LNCAP (cell line): ENCODE measurements around the gene SMIM32.

Experiments
- CTCF ChIP-seq: fragments of 450-650 bp; IDR thresholded peaks from 2 replicates; pipeline ENCODE4 v1.5.1; 2017; ENCODE audit warnings: mild to moderate bottlenecking

The SMIM32 gene

GRCh38 chr5:136155761-136156160 is 37.2 kb downstream of the SMIM32 start:
- TF ChIP-seq CTCF, result no peak

GRCh38 chr5:136155078-136155477 is 37.9 kb downstream of the SMIM32 start:
- no peak for TF ChIP-seq CTCF

GRCh38 chr5:136153581-136154236 is 39.3 kb downstream of the SMIM32 start:
- TF ChIP-seq CTCF, result no peak

GRCh38 chr5:136149891-136150290 is 43.1 kb downstream of the SMIM32 start:
- TF ChIP-seq CTCF, result no peak

- TF ChIP-seq CTCF, result no peak
These were observed 45.3 kb downstream of the SMIM32 start for GRCh38 chr5:136147632-136148031.

- no peak for TF ChIP-seq CTCF
These were observed 46.8 kb downstream of the SMIM32 start for GRCh38 chr5:136146201-136146600.

- TF ChIP-seq CTCF, result no peak
These were observed 47.9 kb downstream of the SMIM32 start for GRCh38 chr5:136145030-136145429.

- TF ChIP-seq CTCF, result no peak
These were observed 49.2 kb downstream of the SMIM32 start for GRCh38 chr5:136143763-136144162.
